Calu3 (cell line): Measurements from ENCODE around the gene CBR4. TPM values are rescaled to one million over a fixed set of nuclear protein-coding genes. Genes with fewer than 3 reads are reported as not detected.
A peak's percentile ranks its signal among the peaks of the same experiment; 100 is the strongest.

Source experiments
- BruUV-seq: library from RNA; stranded (reverse); fragments of 400-500 nt; replicated peaks from 2 replicates; lab custom pipeline; 2021; lab: Mats Ljungman, UMichigan
- CTCF ChIA-PET: fragments of 300-600 bp; sonication (Branson Sonifier 250); formaldehyde crosslinking; loops from one replicate; lab custom pipeline; 2022; ENCODE audit warnings: antibody characterized with exemption; lab: Charles Lee
- DNase-seq: peaks from one replicate; pipeline ENCODE4 v3.0.0; 2022
- H3K27ac Mint-ChIP-seq: one replicate; pipeline ENCODE4 v1.8.0; 2022; ENCODE audit warnings: mixed read lengths; ENCODE audit not compliant: unreplicated experiment
- H3K27me3 Mint-ChIP-seq: one replicate; pipeline ENCODE4 v1.8.0; 2022; ENCODE audit warnings: mixed read lengths; ENCODE audit not compliant: unreplicated experiment
- H3K36me3 Mint-ChIP-seq: one replicate; pipeline ENCODE4 v1.8.0; 2022; ENCODE audit warnings: mild to moderate bottlenecking, moderate library complexity, mixed read lengths; ENCODE audit not compliant: insufficient read depth, unreplicated experiment
- H3K4me1 Mint-ChIP-seq: one replicate; pipeline ENCODE4 v1.8.0; 2022; ENCODE audit warnings: mild to moderate bottlenecking, low read depth, mixed read lengths; ENCODE audit not compliant: unreplicated experiment
- H3K4me3 Mint-ChIP-seq: one replicate; pipeline ENCODE4 v1.8.0; 2022; ENCODE audit warnings: mild to moderate bottlenecking, low read depth, moderate library complexity, mixed read lengths; ENCODE audit not compliant: unreplicated experiment
- H3K9me3 Mint-ChIP-seq: one replicate; pipeline ENCODE4 v1.8.0; 2022; ENCODE audit warnings: low read depth, mixed read lengths; ENCODE audit not compliant: unreplicated experiment
- CTCF ChIP-seq: fragments of 200-600 bp; IDR thresholded peaks from one replicate; pipeline ENCODE4 v1.8.0; 2022; ENCODE audit warnings: antibody characterized with exemption; ENCODE audit not compliant: unreplicated experiment
- intact Hi-C: fragments of 100-400 bp; cut with micrococcal nuclease; formaldehyde crosslinking; loops from one replicate; pipeline ENCODE4 v1.10.0; 2022; ENCODE audit not compliant: unreplicated experiment
- total RNA-seq: library from RNA; stranded (reverse); gene quantifications from 2 replicates; pipeline ENCODE4 v1.2.3, GENCODE V29; 2022

Gene CBR4
- total RNA-seq, 1 experiment from 2014 or later, result 18.1 TPM

GRCh38 chr4:169017971-169018370 is 7.9 kb upstream of the CBR4 start:
- H3K4me3 Mint-ChIP-seq, result no peak overlapping the region
- no peaks in the 10 kb centered on the region for H3K36me3 Mint-ChIP-seq
- TF ChIP-seq CTCF, result no peak
- H3K27me3 Mint-ChIP-seq, result no peaks in the 10 kb centered on the region
- CTCF ChIA-PET, result interaction anchor here (0.6 kb wide), 1 partner anchor 10 kb away, joined by 3 read pairs; no protein-coding TSS in a partner anchor
- H3K27ac Mint-ChIP-seq, result no peak overlapping the region
- intact Hi-C loops, result loop anchor here (5.0 kb wide), 1 partner anchor 54 kb away; no protein-coding TSS in a partner anchor
- BruUV-seq, result no TSS peak
- peaks cover 32% of the 10 kb centered on the region for H3K4me1 Mint-ChIP-seq
- no peaks in the 10 kb centered on the region for H3K9me3 Mint-ChIP-seq
- no peak for DNase-seq

GRCh38 chr4:169015186-169015623 is 5.2 kb upstream of the CBR4 start:
- BruUV-seq, result no TSS peak
- no peak for TF ChIP-seq CTCF
- Mint-ChIP-seq H3K4me1 (peaks cover 39% of the 10 kb centered on the region), H3K27ac (peak overlapping the region; percentile 86), H3K4me3 (no peak overlapping the region), H3K36me3 (peaks cover 7% of the 10 kb centered on the region), H3K27me3 (no peaks in the 10 kb centered on the region), H3K9me3 (no peaks in the 10 kb centered on the region)
- no peak for DNase-seq
- CTCF ChIA-PET, result interaction anchor here (0.7 kb wide), 2 partner anchors 83 to 431 kb away, joined by 3 read pairs; no protein-coding TSS in a partner anchor
- intact Hi-C loops, result loop anchor here (5.0 kb wide), 1 partner anchor 57 kb away; no protein-coding TSS in a partner anchor

- Mint-ChIP-seq H3K27me3 (no peaks in the 10 kb centered on the region), H3K9me3 (no peaks in the 10 kb centered on the region), H3K36me3 (peaks cover 13% of the 10 kb centered on the region), H3K4me1 (peaks cover 39% of the 10 kb centered on the region), H3K27ac (peak overlapping the region; percentile 86), H3K4me3 (no peak overlapping the region)
- TF ChIP-seq CTCF, result no peak
- no peak for DNase-seq
- no TSS peak for BruUV-seq
- CTCF ChIA-PET, result interaction anchor here (0.7 kb wide), 2 partner anchors 84 to 431 kb away, joined by 3 read pairs; no protein-coding TSS in a partner anchor
- intact Hi-C loops, result loop anchor here (5.0 kb wide), 1 partner anchor 103 kb away; no protein-coding TSS in a partner anchor
Measured at GRCh38 chr4:169014586-169014985, 4.5 kb upstream of the CBR4 start.

GRCh38 chr4:169013396-169013795 is 3.3 kb upstream of the CBR4 start:
- CTCF ChIA-PET, result no interaction called here
- peaks cover 25% of the 10 kb centered on the region for H3K36me3 Mint-ChIP-seq
- H3K27me3 Mint-ChIP-seq, result no peaks in the 10 kb centered on the region
- H3K4me3 Mint-ChIP-seq, result no peak overlapping the region
- H3K4me1 Mint-ChIP-seq, result peaks cover 47% of the 10 kb centered on the region
- H3K9me3 Mint-ChIP-seq, result no peaks in the 10 kb centered on the region
- intact Hi-C loops, result loop anchor here (2.0 to 5.0 kb wide), 2 partner anchors 104 to 235 kb away; no protein-coding TSS in a partner anchor
- no peak for DNase-seq
- H3K27ac Mint-ChIP-seq, result no peak overlapping the region
- no peak for TF ChIP-seq CTCF
- no TSS peak for BruUV-seq
